ENCODE measurements around the gene CCDC15. TPM values are rescaled to one million over a fixed set of nuclear protein-coding genes. Genes with fewer than 3 reads are reported as not detected.

Gene CCDC15
- total and polyA plus RNA-seq, 2 of the 13 experiments (the other 11 are each of a cell fraction or from before 2014, with no cell fraction given): 2.2 to 4.6 TPM

- TF ChIP-seq CSRNP1 (CRISPR knock-in tag; IDR thresholded peaks at IDR 0.05): no peak
These were observed 62.4 kb downstream of the CCDC15 start (continued) for GRCh38 chr11:125016413-125016812.

- no peak overlapping the region for H3K27ac ChIP-seq (ENCODE audit: extremely low read length, insufficient read depth, low read length)
- POLR2A ChIA-PET: no interaction called here
- no peaks in the 10 kb centered on the region for H3K9me3 ChIP-seq (ENCODE audit: low read length)
- FAIRE-seq (no peak), ATAC-seq (no peak), DNase-seq (ENCODE audit: low spot score) (no peak)
- H3K4me1 ChIP-seq (ENCODE audit: insufficient read depth, low read length): 0 out of 2 replicates have a peak, but pooled peaks cover 5% of the 10 kb centered on the region
- in situ Hi-C loops (cut with HindIII; ENCODE audit: extremely low pct_ligation_motif_present, low pct_unique_long_range_greater_than_20kb): no loop called here
- H3K4me3 ChIP-seq (replicated peaks in 1 of 3; ENCODE audit: insufficient read depth in 1 of 3, low read depth in 2 of 3, low read length in 3 of 3): no peak overlapping the region
- WGBS (ENCODE audit: low lambda C conversion rate): 47% methylated on average over 2 of the region's 2 CpGs
- no peaks in the 10 kb centered on the region for H3K27me3 ChIP-seq (ENCODE audit: control insufficient read depth in 1 of 2, insufficient read depth in 2 of 2, low read length in 2 of 2)
- H3K4me2 ChIP-seq (ENCODE audit: low read depth, low read length): no peak overlapping the region
- no peaks in the 10 kb centered on the region for H4K20me1 ChIP-seq (ENCODE audit: insufficient read depth, low read length)
- intact Hi-C loops (cut with micrococcal nuclease; ENCODE audit: unreplicated experiment): no loop called here
- no peaks in the 10 kb centered on the region for H3K79me2 ChIP-seq (ENCODE audit: insufficient read depth, low read length)
- no peak overlapping the region for H2AFZ ChIP-seq (ENCODE audit: low read length)
- no peak overlapping the region for H3K9ac ChIP-seq (ENCODE audit: insufficient read depth, low read depth, low read length)
- no peaks in the 10 kb centered on the region for H3K36me3 ChIP-seq (replicated peaks in 1 of 2; ENCODE audit: control insufficient read depth in 1 of 2, insufficient read depth in 2 of 2, low read length in 2 of 2)
- CTCF ChIA-PET (ENCODE audit: low intra/inter-chr PET ratio, low total read pairs): no interaction called here
- TF ChIP-seq ARID5B (CRISPR knock-in tag; IDR thresholded peaks at IDR 0.05) (0 out of 2 replicates have a peak, but pooled peaks have one; percentile 12), ZFP41 (CRISPR knock-in tag; IDR thresholded peaks at IDR 0.05; ENCODE audit: borderline replicate concordance) (no peak)
- no TSS peak for BruUV-seq (replicated peaks)
These were observed 66.3 kb downstream of the CCDC15 start for GRCh38 chr11:125020342-125020741.

Measured in HepG2 (cell line).